ENCODE data around the gene TPSG1.
"Not testable (repeated sequence)": the region's sequence is repeated elsewhere in the genome, so short reads cannot be mapped to it uniquely, and the experiment has no call there.

The TPSG1 gene

DNA sequence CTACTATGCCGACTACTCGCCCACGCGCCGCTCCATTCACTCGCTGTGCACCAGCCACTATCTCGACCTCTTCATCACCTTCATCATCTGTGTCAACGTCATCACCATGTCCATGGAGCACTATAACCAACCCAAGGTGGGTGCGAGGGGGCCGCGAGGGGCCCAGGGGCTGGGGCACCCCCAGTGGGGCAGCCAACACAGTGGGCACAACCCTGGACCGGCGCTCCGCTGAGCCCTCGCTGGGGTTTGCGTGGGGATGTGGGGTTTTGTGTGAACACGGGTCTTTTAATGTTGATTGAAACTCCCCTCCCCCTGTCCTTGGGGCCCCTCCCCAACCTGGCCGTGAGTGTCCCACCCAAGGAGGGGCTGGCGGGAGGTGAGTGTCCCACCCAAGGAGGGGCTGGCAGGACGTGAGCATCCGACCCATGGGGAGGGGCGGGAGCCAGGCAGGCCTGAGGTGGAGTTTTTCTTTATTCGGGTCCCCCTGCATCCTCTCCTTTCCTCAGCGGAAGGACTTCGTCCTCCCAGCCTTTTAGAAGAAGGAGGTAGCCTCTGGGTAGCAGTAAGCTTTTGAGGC lies 11.2 kb downstream of the TPSG1 start:
- DNase-seq: no peak

DNA sequence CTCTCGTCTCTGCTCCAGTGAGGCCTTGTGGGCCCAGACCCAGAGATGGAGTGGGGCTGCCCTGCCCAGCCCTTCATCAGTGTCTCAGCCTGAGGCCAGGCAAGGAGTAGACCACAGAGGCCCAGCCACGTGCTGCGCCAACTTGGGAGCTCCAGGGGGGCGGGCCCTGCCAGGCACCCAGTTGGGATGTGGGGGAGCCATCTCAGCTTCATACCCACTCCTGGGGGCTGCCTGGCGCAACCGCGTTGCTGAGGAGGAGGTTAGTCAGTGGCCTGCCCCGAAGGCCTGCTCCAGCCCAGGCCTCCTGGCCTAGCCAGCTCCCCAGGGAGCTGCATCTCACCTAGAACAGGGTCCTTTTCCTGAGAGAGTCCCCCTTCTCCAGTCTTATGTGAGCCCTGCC lies 11.8 kb downstream of the TPSG1 start:
- no peak for DNase-seq

DNA sequence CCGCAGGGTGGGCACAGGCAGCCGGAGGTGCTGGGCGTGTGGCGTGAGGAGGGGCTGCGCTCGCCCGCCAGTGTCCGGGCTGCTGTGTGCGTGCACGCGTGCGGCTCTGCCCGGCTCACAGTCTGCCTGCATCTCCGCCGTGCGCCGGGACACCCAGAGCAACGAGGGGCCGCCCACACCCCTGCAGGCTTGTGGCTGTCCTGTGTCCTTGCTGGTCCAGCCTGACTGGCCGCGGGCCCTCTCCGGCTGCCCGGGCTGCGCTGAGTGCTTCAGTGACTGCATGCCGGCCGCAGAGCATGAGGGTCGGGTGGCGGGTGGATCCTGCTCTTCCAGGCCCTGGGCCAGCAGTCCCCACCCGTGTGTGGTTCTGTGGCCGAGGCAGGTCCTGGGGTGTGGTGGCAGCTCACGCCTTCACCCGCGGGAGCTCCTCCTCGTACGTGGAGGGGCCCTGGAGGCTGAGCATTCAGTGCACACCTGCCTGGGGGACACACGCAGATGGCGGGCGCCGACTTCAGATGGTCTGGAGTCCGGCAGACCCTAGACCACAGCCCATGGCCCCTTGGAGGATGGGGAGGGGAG lies 12.4 kb downstream of the TPSG1 start:
- no peak for DNase-seq

DNA sequence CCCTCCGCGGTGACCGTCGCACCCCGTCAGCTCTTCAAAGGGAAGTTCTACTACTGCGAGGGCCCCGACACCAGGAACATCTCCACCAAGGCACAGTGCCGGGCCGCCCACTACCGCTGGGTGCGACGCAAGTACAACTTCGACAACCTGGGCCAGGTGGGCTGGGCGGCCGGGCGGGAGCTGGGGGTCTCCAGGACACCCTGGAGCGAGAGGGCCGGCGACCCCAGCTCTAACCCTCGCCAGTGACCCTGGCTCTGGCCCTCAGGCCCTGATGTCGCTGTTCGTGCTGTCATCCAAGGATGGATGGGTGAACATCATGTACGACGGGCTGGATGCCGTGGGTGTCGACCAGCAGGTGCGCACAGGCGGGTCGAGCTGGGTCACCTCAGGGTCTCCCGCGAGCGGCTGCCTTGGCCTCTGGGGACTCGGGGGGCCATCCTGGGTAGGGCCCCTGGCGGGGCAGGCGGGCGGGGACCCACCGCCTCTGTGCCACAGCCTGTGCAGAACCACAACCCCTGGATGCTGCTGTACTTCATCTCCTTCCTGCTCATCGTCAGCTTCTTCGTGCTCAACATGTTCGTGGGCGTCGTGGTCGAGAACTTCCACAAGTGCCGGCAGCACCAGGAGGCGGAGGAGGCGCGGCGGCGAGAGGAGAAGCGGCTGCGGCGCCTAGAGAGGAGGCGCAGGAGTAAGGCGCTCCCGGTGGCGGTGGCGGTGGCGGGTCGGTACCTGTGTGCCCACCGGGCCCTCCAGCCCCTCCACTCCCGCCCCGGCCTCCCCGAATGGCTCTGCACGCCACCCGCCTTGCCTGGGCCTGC lies 13.4 kb downstream of the TPSG1 start:
- DNase-seq: no peak

DNA sequence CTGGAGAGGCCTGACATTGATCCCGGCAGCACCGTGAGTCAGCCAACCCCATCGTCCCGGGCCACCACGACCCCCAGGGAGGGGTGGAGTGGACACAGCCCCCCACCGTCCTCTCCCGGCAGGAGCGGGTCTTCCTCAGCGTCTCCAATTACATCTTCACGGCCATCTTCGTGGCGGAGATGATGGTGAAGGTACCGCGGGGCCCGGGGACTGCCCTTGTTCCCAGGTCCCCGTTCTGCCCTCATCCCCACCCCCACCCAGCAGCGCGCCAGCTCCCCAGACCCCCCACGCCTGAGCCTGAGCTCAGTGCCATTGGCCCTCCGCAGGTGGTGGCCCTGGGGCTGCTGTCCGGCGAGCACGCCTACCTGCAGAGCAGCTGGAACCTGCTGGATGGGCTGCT lies 14.6 kb downstream of the TPSG1 start:
- DNase-seq: no peak

DNA sequence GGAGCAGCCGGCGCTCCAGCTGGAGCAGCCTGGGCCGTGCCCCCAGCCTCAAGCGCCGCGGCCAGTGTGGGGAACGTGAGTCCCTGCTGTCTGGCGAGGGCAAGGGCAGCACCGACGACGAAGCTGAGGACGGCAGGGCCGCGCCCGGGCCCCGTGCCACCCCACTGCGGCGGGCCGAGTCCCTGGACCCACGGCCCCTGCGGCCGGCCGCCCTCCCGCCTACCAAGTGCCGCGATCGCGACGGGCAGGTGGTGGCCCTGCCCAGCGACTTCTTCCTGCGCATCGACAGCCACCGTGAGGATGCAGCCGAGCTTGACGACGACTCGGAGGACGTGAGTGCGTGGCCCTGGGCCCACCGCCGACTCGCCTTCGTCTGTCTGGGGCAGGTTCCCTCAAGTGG lies 16.0 kb downstream of the TPSG1 start:
- no peak for DNase-seq

DNA sequence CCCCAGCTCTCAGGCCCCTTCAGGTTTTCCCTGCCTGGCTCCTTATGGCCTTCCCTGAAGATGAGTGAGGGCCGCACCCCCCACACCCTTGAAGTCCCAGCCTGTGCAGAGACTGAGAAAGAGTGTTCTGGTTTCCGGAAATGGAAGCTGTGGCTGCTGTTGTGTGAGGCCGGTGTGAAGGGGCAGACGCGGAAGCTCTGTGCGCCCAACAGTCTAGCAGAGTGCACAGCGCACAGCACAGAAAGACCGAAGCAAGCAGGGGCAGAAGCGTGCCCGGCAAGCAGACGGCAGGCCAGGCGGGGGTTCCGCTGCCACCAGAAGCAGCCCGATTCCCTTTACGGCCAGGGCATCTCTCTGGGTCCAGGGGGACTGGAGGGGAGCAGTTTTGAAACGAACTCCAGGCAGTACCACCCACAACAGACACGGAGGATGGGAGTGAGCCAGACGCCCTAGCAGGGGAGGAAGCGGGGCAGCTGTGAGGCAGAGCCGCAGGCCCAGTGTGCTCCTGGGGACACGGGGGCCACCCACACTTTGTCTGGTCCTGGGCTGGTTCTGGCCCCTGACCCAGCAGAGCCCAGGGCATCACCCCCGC lies 16.7 kb downstream of the TPSG1 start:
- no peak for DNase-seq

DNA sequence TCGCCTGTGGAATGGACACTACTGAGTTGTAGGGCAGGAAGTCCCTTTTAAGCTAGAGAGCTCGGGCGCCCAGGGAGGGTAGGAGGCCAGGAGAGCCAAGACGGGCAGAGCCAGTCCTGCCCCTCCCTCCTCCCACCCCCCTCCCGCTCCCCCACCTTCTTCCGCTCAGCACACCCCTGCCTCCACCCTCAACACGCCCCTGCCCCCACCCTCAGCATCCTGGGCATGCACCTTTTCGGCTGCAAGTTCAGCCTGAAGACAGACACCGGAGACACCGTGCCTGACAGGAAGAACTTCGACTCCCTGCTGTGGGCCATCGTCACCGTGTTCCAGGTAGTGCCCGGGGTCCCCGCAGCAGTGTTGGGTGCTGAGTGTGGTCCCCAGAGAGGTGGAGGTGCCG lies 18.3 kb downstream of the TPSG1 start:
- DNase-seq: no peak

DNA sequence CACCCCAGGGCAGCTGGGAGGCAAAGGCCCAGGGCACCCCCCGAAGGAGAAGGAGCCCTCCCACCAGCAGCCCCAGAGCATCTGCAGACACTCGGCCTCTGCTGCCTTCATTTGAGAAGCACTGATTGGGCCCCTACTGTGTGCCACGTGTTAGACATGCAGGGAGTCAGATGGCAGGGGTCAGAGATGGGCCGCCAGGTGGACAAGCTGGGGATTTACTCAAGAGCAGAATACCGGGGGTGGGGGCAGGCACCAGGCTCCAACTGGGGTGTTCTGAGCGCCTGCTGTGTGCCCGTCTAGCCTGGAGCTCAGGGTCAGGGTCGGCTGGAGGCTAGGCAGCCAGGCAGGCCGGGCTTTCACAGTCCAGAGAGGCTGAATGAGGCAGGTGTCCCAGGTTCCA lies 18.7 kb downstream of the TPSG1 start:
- DNase-seq: no peak

DNA sequence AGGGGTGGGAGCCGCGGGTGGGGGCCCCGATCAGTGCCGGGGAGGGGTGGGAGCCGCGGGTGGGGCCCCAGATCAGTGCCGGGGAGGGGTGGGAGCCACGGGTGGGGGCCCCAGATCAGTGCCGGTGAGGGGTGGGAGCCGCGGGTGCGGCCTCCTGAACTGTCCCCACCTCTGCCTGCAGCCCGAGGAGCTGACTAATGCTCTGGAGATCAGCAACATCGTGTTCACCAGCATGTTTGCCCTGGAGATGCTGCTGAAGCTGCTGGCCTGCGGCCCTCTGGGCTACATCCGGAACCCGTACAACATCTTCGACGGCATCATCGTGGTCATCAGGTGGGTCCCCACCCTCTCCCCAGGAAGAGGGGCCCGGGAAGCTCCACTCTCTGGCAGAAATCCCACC lies 20.1 kb downstream of the TPSG1 start:
- no peak for DNase-seq

DNA sequence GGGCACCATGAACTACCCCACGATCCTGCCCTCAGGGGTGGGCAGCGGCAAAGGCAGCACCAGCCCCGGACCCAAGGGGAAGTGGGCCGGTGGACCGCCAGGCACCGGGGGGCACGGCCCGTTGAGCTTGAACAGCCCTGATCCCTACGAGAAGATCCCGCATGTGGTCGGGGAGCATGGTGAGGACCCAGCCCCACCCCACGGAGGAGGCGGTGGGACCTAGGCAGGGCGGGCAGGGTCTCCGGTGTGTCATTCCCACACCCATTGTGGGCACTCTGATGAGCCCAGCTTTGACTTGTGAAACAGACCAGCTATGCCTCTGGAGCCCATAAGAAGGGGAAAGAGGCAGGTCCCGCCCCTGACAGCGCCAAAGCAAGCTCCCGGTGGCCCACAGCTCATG lies 22.8 kb downstream of the TPSG1 start:
- no peak for DNase-seq

DNA sequence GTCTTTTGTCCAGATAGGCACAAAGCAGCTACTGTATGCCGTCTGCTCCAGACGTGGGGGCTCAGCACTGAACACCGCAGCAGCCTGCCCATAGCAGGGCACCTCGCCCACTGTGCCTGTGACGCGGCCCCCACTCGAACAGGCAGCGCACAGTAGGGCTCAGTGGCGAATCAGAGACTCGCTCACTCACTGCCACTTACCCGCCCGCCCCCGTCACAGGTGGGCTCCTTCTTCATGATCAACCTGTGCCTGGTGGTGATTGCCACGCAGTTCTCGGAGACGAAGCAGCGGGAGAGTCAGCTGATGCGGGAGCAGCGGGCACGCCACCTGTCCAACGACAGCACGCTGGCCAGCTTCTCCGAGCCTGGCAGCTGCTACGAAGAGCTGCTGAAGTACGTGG lies 23.6 kb downstream of the TPSG1 start:
- DNase-seq: no peak

DNA sequence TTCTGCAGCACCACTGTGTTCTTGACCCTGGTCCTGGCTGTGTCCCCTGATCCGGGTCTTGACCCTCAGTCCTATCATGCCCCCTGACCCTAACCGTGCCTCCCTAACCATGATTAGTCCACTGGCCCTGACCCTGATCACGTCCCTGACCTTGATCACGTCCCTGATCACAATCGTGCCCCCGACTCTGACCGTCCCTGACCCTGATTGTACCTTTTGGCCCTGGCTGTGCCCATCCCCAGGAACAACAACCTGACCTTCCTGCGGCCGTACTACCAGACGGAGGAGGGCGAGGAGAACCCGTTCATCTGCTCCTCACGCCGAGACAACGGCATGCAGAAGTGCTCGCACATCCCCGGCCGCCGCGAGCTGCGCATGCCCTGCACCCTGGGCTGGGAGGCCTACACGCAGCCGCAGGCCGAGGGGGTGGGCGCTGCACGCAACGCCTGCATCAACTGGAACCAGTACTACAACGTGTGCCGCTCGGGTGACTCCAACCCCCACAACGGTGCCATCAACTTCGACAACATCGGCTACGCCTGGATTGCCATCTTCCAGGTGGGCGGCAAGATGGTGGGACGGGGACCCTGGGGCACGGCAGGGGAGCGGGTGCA lies 24.9 kb downstream of the TPSG1 start:
- no peak for DNase-seq

DNA sequence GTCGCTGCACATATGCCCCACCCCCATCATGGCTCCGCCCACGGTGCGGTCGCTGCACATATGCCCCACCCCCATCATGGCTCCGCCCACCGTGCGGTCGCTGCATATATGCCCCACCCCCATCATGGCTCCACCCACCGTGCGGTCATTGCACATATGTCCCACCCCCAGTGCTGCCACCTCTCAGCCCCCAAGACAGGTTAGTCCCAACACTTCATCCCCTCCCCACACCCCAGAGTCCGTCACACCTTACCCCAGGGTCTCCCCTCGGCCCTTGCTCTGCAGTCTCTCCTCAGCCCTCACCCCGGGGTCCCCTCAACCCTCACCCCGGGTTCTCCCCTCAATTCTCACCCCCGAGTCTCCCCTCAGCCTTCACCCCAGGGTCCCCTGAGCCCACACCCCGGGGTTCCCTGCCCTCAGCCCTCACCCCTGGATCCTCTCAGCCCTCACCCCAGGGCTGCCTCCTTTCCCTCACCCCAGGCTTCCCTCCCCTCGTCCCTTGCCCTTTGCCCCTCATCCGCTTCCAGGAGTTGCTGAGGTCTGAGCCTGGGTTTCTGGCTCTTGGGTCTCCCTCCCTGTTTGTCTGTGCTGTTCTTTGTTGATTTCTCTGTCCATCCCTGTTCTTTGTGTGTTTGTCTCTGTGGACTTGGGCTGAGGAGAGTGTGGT lies 25.6 kb downstream of the TPSG1 start:
- DNase-seq: no peak

DNA sequence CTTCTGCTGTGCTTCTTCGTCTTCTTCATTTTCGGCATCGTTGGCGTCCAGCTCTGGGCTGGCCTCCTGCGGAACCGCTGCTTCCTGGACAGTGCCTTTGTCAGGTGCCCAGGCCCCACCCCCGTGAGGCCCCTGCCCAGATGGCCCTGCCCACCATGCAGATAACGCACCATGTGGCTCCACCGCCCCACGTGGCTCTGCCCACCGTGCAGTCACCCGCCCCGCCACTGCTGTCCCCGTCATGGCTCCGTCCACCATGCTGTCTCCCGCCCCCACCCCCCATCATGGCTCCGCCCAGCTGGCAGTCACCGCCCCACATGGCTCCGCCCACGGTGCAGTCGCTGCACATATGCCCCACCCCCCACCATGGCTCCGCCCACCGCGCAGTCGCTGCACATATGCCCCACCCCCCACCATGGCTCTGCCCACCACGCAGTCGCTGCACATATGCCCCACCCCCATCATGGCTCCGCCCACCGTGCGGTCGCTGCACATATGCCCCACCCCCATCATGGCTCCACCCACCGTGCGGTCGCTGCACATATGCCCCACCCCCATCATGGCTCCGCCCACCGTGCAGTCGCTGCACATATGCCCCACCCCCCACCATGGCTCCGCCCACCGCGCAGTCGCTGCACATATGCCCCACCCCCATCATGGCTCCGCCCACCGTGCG lies 26.3 kb downstream of the TPSG1 start:
- not testable (repeated sequence) for DNase-seq

DNA sequence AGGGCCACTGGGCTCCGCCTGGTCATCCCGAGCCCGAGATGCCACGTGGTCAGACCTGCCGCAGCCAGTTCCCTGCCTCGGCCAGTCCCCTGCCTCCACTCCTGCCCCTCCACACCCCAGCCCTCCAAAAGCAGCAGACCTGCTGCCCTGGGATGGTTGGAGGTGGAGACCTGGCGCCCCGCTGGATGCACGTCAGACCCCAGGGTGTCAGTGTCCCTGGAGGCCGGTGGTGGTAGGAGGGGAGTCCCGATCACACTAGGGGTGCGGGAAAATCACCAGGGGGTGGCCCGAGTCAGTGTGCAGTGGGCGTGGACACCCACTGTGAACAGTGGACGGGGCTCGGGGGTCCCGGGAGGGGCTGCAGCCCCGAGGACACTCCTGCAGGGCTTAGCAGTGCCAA lies 26.9 kb downstream of the TPSG1 start:
- no peak for DNase-seq

DNA sequence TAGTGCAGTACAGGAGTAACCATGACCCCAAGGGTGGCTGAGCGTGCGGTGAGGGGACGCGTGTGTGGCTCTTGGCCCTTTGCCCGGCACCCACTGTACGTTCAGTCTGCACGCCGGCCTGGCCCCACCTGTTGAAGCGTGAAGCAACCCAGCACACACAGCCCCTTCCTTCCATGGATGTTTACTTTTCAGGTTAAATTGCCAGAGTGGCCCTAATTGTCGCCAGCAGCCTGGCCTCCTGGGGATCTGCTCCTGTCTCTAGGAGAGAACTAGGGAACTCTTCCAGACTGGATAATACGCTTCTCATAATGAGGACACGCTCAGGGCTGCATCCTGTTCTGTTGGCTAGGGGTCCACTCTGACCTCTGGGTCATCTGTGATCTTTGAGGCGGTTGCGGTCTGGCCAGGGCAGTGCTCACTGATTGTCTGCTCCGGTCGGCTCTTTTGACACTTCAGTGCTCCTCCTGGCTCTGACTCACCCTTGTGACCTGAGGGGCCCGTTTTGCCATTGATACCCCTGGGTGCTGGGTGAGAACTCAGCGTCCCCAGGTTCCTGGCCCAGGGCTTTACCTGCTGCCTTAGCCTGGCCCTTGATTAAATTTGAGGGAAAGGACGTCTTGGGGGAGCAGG lies 27.7 kb downstream of the TPSG1 start:
- DNase-seq: no peak

DNA sequence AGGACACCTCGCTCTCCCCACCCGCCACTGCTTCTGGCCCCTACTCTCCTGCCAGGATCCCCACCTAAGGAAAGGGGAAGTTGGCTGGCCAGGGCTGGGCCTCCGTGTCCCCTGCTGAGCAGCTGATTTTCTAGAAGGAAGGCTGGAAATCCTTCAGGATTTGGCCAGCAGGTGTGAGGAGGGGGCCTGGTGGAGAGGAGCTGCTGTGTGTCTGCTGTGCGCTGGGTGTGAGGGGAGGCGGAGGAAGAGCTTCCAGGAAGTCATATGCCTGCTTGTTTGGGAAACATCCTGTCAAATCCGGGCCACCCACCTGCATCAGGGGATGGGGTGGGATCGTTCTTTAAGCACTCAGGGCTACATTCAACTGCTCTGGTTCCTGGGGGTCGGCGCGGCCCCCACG lies 28.6 kb downstream of the TPSG1 start:
- DNase-seq: no peak

DNA sequence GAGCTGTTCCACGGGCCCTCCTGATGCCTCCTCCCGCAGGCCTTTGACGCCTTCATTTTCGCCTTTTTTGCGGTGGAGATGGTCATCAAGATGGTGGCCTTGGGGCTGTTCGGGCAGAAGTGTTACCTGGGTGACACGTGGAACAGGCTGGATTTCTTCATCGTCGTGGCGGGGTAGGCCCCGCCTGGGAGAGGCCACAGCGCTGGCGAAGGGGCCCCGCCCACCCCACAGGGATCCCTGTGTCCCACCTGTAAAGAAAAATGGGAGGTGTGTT lies 29.7 kb downstream of the TPSG1 start:
- no peak for DNase-seq

DNA sequence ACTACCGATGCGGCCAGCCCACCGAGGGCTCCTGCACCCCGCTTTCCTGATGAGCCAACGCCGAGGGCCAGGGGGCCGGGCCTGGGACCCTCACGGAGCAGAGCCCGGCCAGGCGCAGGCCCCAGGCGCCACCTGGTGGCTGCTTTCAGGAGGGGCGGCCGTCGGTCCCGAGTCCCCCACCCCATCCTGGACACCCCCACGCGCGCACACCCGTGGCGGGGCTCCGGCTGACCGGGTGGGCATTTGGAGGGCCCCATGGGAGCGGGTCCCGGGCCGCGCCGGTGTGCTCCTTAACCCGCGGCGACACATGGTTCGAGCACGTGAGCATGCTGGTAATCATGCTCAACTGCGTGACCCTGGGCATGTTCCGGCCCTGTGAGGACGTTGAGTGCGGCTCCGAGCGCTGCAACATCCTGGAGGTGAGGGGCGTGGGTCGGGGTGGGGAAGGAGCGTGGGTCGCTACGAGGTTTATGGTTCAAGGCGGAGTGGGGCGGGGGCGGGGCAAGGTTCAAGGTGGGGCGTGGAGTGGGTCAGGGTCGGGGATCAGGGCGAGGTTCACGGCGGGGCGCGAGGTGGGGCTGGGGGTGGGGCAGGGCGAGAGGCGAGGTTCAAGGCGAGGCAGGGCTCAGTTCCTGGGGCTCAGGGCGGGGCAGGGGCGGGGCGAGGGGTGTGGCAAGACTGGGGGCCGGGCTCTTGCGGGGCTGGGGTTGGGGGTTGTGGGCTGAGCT lies 30.2 kb downstream of the TPSG1 start:
- DNase-seq: no peak

DNA sequence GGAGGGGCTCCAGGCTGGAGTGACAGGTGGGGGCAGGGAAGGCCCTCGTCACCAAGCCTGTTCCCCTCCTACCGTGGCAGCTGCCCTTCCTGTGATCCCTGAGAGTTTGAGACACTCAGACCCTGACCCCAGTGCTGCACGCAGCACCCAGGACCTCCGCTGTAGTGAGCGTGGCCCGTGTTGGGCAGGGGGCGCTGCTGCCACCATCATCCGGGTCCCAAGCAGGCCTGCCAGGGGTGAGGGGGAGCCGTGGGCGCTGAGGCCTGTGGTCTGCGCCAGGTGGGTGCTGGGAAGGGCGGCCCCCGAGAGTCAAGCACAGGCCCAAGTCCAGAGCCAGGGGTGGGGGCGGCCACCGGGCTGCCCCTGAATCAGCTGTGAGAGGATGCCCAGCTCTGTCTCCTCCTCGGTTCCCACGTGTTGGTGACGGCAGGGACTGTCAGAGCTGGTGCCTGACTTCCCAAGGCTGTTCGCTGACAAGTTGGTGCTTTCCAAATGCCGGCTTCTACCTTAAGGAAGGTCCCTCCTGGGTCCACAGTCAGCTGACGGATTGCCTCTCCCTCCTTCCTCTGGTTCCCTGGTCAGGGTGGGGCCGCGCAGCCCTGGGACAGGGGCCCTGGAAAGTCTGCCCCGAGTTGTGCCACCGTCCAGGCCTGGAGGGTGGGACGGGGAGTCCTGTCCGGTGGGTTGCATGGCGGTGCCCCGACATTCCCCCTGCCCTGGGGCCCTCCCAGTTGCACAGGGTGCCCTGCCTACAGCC lies 31.1 kb downstream of the TPSG1 start:
- no peak for DNase-seq

All from activated gamma-delta T cell (primary cell).